WTC11 (cell line): Measurements from ENCODE around the gene LRRC28. TPM values are rescaled to one million over a fixed set of nuclear protein-coding genes. Genes with fewer than 3 reads are reported as not detected.

Experiments used
- ATAC-seq: fragments of 200-7000 bp; cut with Tn5 transposase; 2 replicates; pipeline ENCODE4 v1.10.0; 2021; ENCODE audit warnings: mild to moderate bottlenecking, moderate library complexity
- CTCF ChIA-PET: fragments of 300-600 bp; sonication (Branson Sonifier 250); formaldehyde crosslinking; loops from one replicate; lab custom pipeline; 2021; ENCODE audit warnings: antibody characterized with exemption; lab: Charles Lee
- POLR2A ChIA-PET: fragments of 350-600 bp; sonication (Branson Sonifier 250); formaldehyde crosslinking; loops from one replicate; lab custom pipeline; 2021; ENCODE audit warnings: antibody characterized with exemption; lab: Charles Lee
- DNase-seq: peaks from one replicate; pipeline ENCODE4 v3.0.0; 2021; ENCODE audit warnings: low spot score
- H3K27ac Mint-ChIP-seq: 2 replicates; pipeline ENCODE4 v1.8.0; 2021; ENCODE audit warnings: mixed read lengths
- H3K27me3 Mint-ChIP-seq: 2 replicates; pipeline ENCODE4 v1.8.0; 2021; ENCODE audit warnings: low read depth, mild to moderate bottlenecking, moderate library complexity, mixed read lengths
- H3K36me3 Mint-ChIP-seq: 2 replicates; pipeline ENCODE4 v1.8.0; 2021; ENCODE audit warnings: mixed read lengths
- H3K4me1 Mint-ChIP-seq: 2 replicates; pipeline ENCODE4 v1.8.0; 2022; ENCODE audit warnings: mixed read lengths
- H3K4me3 Mint-ChIP-seq: 2 replicates; pipeline ENCODE4 v1.8.0; 2021; ENCODE audit warnings: mild to moderate bottlenecking, moderate library complexity, mixed read lengths
- H3K9me3 Mint-ChIP-seq: 2 replicates; pipeline ENCODE4 v1.8.0; 2021; ENCODE audit warnings: mixed read lengths
- CREB1 ChIP-seq: sonication (generic); formaldehyde crosslinking; IDR thresholded peaks from 2 replicates; pipeline ENCODE4 v1.8.0; 2023; ENCODE audit warnings: mild to moderate bottlenecking, missing genetic modification reagents
- CTCF ChIP-seq: fragments of 200-600 bp; IDR thresholded peaks from 2 replicates; pipeline ENCODE4 v1.8.0; 2022; ENCODE audit warnings: antibody characterized with exemption
- ELF4 ChIP-seq: sonication (generic); formaldehyde crosslinking; IDR thresholded peaks from 2 replicates; pipeline ENCODE4 v1.8.1; 2022; ENCODE audit warnings: low read depth, mild to moderate bottlenecking, moderate library complexity, missing genetic modification reagents
- FOXJ3 ChIP-seq: sonication (generic); formaldehyde crosslinking; IDR thresholded peaks from 2 replicates; pipeline ENCODE4 v1.9.0; 2021; ENCODE audit warnings: missing genetic modification reagents, mild to moderate bottlenecking, borderline replicate concordance
- FOXP1 ChIP-seq: sonication (generic); formaldehyde crosslinking; IDR thresholded peaks from 2 replicates; pipeline ENCODE4 v1.8.0; 2022; ENCODE audit warnings: missing genetic modification reagents, mild to moderate bottlenecking, moderate library complexity, borderline replicate concordance
- FOXP4 ChIP-seq: sonication (generic); formaldehyde crosslinking; IDR thresholded peaks from 2 replicates; pipeline ENCODE4 v1.8.0; 2022; ENCODE audit warnings: mild to moderate bottlenecking, missing genetic modification reagents
- GABPB1 ChIP-seq: sonication (generic); formaldehyde crosslinking; IDR thresholded peaks from 2 replicates; pipeline ENCODE4 v1.8.1; 2023; ENCODE audit warnings: mild to moderate bottlenecking, missing genetic modification reagents
- IRF2 ChIP-seq: sonication (generic); formaldehyde crosslinking; IDR thresholded peaks from 2 replicates; pipeline ENCODE4 v1.8.0; 2022; ENCODE audit warnings: low read depth, missing genetic modification reagents, borderline replicate concordance
- KAT7 ChIP-seq: sonication (generic); formaldehyde crosslinking; IDR thresholded peaks from 2 replicates; pipeline ENCODE4 v1.8.1; 2023; ENCODE audit warnings: missing genetic modification reagents, mild to moderate bottlenecking, borderline replicate concordance
- NFATC4 ChIP-seq: fragments of 250-450 bp; sonication (Bioruptor Pico); IDR thresholded peaks from 2 replicates; pipeline ENCODE4 v1.9.0; 2021; ENCODE audit warnings: mild to moderate bottlenecking
- PRDM15 ChIP-seq: sonication (generic); formaldehyde crosslinking; IDR thresholded peaks from 2 replicates; pipeline ENCODE4 v1.8.0; 2022; ENCODE audit warnings: missing genetic modification reagents
- SP1 ChIP-seq: sonication (generic); formaldehyde crosslinking; conservative IDR thresholded peaks from 2 replicates; pipeline ENCODE4 v1.8.1; 2022; ENCODE audit warnings: missing genetic modification reagents
- TCF7 ChIP-seq: sonication (generic); formaldehyde crosslinking; IDR thresholded peaks from 2 replicates; pipeline ENCODE4 v1.8.0; 2022; ENCODE audit warnings: mild to moderate bottlenecking, low read depth, missing genetic modification reagents, moderate library complexity
- ZNF138 ChIP-seq: sonication (generic); formaldehyde crosslinking; conservative IDR thresholded peaks from 2 replicates; pipeline ENCODE4 v1.8.1; 2022; ENCODE audit warnings: mild to moderate bottlenecking, moderate library complexity, missing genetic modification reagents
- ZNF512 ChIP-seq: sonication (generic); formaldehyde crosslinking; IDR thresholded peaks from 2 replicates; pipeline ENCODE4 v1.8.1; 2022; ENCODE audit warnings: missing genetic modification reagents, borderline replicate concordance
- ZNF532 ChIP-seq: fragments of 250-450 bp; sonication (Bioruptor Pico); IDR thresholded peaks from 2 replicates; pipeline ENCODE4 v1.9.0; 2021; ENCODE audit warnings: mild to moderate bottlenecking, borderline replicate concordance
- total RNA-seq: library from RNA; stranded (reverse); gene quantifications from 3 replicates; pipeline ENCODE4 v1.2.3, GENCODE V29; 2021

LRRC28 gene
- total RNA-seq, 1 experiment from 2014 or later = 18.4 TPM

GRCh38 chr15:99424978-99425656 is 173.8 kb downstream of the LRRC28 start:
- Mint-ChIP-seq H3K4me3 (no peak overlapping the region), H3K27ac (no peak overlapping the region), H3K36me3 (no peaks in the 10 kb centered on the region), H3K4me1 (peaks cover 11% of the 10 kb centered on the region; the same call in 1 of the 2 replicates), H3K9me3 (peaks cover 7% of the 10 kb centered on the region), H3K27me3 (peaks cover 2% of the 10 kb centered on the region; the same call in 1 of the 2 replicates)
- ChIA-PET POLR2A (no interaction called here), CTCF (interaction anchor here (1.8 kb wide), 1 partner anchor 279 kb away, joined by 6 read pairs; no protein-coding TSS in a partner anchor)
- no peak for DNase-seq
- TF ChIP-seq SP1 (CRISPR knock-in tag) (no peak), CTCF (no peak), FOXP1 (CRISPR knock-in tag) (no peak), FOXP4 (CRISPR knock-in tag) (no peak), CREB1 (CRISPR knock-in tag) (no peak), PRDM15 (no peak), KAT7 (no peak)
- no peak for ATAC-seq

GRCh38 chr15:99425657-99426301 is 174.5 kb downstream of the LRRC28 start:
- peaks cover 8% of the 10 kb centered on the region; the same call in 1 of the 2 replicates for H3K4me1 Mint-ChIP-seq
- no peak for DNase-seq
- no peaks in the 10 kb centered on the region for H3K27me3 Mint-ChIP-seq
- no peak overlapping the region for H3K27ac Mint-ChIP-seq
- POLR2A ChIA-PET = no interaction called here
- peaks cover 7% of the 10 kb centered on the region for H3K9me3 Mint-ChIP-seq
- no peak overlapping the region for H3K4me3 Mint-ChIP-seq
- no peaks in the 10 kb centered on the region for H3K36me3 Mint-ChIP-seq
- CTCF ChIA-PET = no interaction called here
- ATAC-seq = peak; percentile 63
- no peak for TF ChIP-seq ELF4 (CRISPR knock-in tag)
- no peak for TF ChIP-seq ZNF138 (CRISPR knock-in tag)
- no peak for TF ChIP-seq GABPB1 (CRISPR knock-in tag)
- no peak for TF ChIP-seq IRF2 (CRISPR knock-in tag)
- no peak for TF ChIP-seq ZNF532
- no peak for TF ChIP-seq TCF7 (CRISPR knock-in tag)
- TF ChIP-seq FOXJ3 (CRISPR knock-in tag) = no peak
- no peak for TF ChIP-seq KAT7
- TF ChIP-seq ZNF512 = no peak
- no peak for TF ChIP-seq NFATC4 (CRISPR knock-in tag)
